Fibroblast of mammary gland (primary cell): ENCODE results near the gene POP7.

Experiments
- DNase-seq: peaks from one replicate; pipeline ENCODE4 v3.0.0-alpha.2; 2010; ENCODE audit warnings: low read depth
- H3K4me3 ChIP-seq: 2 replicates; pipeline ENCODE4 v1.5.1; 2011; ENCODE audit warnings: low read depth, mild to moderate bottlenecking, low read length, moderate library complexity; ENCODE audit not compliant: control insufficient read depth
- TF ChIP-seq, protein P1 (sequence below): conservative IDR thresholded peaks from 2 replicates; pipeline ENCODE4 v1.5.1; 2011; ENCODE audit warnings: low read depth, low read length, inconsistent platforms; ENCODE audit not compliant: control insufficient read depth, insufficient read depth

The POP7 gene

DNA sequence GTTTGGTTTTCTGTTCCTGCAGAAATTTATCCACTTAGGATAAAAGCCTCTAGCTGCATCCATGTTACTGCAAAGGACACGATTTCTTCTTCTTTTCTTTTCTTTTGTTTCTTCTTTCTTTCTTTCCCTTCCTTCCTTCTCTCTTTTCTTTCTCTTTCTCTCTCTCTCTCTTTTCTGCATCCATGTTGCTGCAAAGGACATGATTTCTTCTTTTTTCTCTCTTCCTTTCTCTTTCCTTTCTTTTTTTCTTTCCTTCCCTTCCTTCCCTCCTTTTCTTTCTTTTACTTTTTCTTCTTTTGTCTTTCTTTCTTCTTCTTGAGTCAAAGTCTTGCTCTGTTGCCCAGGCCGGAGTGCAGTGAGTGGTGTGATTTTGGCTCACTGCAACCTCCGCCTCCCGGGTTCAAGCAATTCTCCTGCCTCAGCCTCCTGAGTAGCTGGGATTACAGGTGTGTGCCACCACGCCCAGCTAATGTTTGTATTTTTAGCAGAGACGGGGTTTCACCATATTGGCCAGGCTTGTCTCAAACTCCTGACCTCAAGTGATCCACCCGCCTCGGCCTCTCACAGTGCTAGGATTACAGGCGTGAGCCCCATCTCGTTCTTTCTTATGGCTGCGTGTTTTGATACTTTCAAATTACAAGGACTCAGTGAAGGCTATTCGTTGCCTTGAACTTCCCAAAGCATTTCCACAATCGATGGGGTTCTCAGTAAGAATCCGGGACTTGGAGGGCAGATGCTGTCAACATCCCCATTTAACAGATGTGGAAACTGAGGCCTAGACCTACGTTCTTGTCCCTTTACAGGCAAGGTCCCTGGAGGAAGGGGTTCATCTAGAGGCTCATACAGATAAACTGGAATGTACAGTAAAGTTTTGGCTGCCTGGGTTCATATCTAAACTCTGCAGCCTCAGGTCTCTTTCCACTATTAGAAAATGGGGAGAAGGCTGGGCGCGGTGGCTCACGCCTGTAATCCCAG lies 34.3 kb upstream of the POP7 start:
- DNase-seq, result no peak
- TF ChIP-seq, protein P1, sequence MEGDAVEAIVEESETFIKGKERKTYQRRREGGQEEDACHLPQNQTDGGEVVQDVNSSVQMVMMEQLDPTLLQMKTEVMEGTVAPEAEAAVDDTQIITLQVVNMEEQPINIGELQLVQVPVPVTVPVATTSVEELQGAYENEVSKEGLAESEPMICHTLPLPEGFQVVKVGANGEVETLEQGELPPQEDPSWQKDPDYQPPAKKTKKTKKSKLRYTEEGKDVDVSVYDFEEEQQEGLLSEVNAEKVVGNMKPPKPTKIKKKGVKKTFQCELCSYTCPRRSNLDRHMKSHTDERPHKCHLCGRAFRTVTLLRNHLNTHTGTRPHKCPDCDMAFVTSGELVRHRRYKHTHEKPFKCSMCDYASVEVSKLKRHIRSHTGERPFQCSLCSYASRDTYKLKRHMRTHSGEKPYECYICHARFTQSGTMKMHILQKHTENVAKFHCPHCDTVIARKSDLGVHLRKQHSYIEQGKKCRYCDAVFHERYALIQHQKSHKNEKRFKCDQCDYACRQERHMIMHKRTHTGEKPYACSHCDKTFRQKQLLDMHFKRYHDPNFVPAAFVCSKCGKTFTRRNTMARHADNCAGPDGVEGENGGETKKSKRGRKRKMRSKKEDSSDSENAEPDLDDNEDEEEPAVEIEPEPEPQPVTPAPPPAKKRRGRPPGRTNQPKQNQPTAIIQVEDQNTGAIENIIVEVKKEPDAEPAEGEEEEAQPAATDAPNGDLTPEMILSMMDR, result no peak
- H3K4me3 ChIP-seq, result no peak overlapping the region

DNA sequence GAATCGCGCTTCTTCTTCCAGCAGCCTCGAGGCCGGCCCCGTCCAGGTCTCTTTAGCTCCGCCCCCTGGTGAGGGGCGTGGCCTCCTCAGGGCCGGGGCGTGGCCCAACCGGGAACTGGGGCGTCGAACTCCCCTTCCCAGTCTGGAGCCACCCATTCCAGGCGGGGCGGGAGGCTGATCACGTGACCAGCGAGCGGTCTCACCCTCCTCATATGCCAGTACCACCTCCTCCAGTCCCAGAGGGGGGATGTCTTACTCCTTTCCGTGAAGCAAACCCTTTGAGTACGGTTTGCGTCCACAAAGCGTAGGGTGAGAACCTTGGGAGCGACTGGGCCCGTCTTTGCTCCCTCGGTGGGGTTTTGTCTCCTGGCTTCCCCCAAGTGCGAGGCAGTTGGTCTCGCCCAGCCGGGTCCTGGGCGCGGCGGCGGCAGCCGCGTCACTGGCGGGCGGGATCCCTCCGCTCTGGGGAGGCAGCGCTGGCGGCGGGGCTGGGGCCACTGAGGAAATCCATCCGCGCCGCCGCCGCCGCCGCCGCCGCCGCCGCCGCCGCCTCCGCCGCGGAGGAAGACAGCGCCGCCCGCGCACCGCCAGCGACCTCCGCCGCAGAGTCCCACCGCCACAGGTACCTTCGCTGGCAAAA lies 32.5 kb upstream of the POP7 start, which contains the start of gene GNB2:
Gene GNB2, plus strand, starts transcription at position 439 of the 640 bp plus-strand sequence. CDS start 2,526 bp downstream, outside the sequence.
- peak within 1 kb of the TSS; percentile 71 for H3K4me3 ChIP-seq
- DNase-seq, result peak; percentile 99
- TF ChIP-seq, protein P1, result no peak

DNA sequence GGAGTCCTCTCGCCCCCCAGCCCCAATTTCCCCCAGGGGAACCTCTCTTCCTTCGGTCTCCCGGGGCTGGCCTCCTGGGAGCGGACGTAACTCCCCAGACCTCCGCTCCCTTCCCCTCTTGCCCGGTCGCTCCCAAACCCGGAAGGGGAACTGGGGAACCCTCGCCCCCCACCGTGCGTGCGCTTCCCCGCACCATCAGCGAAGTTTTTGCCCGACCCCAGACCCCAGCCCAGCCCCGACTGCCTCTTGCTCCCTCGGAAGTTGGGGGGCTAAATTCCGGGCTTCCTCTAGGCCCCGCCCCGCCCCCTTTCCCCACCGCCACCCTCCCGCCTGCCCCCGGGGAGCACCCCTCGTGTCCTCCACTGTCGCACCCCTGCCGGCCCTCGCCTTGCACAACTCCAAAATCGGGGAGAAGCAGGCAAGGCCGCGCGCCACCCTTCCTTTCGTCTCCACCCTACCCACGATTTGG lies 31.9 kb upstream of the POP7 start:
- TF ChIP-seq, protein P1, result no peak
- H3K4me3 ChIP-seq, result peak overlapping the region; percentile 71
- DNase-seq, result peak; percentile 25

DNA sequence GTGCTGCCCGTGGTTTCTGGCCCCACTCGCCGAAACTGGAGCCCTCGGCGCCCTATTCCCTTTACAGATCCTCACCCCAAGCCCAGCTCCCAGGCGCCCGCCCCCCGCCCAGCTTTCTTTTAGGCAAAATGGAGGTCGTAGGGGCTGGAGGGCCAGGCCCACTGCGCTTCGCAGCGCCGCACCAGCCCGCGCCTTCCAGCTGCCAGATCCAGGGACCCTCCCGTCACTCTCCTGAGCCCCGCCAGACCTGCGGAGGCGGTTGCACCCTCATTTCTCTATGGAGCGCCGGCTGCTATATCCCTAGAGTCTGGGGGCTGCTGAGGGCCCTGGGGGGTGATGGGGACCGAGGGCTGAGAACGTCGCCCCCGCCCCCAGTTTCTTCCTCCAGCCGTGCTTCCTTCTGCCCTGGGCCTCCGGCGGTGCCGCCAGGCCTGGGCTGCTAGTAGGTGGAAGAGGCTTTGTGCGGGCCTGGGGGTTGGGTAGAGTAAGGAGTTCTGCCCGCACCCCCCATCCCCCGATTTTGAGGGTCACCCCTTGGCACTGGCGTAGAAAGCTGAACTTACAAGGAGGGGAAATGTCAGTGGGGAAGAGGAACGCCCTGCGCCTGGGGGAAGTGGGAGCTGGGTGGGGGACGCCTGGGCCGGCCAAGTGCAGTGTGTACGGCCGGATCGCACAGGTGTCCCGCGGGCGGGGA lies 31.4 kb upstream of the POP7 start:
- DNase-seq, result no peak
- TF ChIP-seq, protein P1, result no peak
- H3K4me3 ChIP-seq, result peak overlapping the region; percentile 71

- no peak for DNase-seq
- TF ChIP-seq, protein P1, result no peak
- peak overlapping the region; percentile 71 for H3K4me3 ChIP-seq
These were observed 30.8 kb upstream of the POP7 start for GRCh38 chr7:100675105-100675451.

DNA sequence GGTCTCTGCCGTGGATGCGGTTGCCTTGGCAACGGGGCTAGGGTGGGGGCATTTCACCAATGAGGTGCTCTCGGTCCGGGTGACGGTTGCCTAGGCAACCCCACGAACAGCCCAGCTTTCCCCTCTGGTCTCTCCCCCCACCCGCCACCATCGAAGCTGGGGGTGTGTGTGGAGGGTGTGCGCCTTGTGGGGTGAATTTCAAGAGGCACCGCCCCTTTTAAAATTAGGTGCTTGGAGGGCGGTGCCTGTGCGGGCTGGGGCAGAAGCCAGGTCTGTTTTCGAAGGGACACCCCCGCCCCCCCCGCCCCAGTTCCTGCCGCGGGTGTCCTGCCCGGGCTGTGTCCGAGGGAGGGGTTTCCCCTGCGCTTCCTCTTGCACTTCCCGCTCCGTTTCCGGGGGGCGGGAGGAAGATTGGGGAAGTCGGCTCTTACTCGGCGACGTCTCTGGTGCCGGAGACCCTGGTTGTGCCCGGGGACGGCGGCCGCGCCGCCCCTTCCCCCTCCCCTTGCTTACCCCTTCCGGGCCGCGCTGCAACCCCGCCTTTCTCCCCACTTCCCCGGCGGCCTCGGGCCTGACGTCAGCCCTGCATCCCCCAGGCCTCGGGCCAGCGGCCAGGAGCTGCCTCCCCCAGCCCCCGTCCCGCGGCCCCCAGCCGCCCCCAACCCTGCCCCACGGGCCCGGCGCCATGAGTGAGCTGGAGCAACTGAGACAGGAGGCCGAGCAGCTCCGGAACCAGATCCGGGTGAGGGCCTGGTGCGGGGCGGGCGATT lies 30.2 kb upstream of the POP7 start:
- peak overlapping the region; percentile 71 for H3K4me3 ChIP-seq

More for the DNA sequence above, 30.2 kb upstream of the POP7 start:
- TF ChIP-seq, protein P1, result no peak
- DNase-seq, result peak; percentile 70
